Activated B cell treated with CpG ODN at 0.5 μM for 24 hours (primary cell): ENCODE measurements around the gene SLC16A10. TPM values are rescaled to one million over a fixed set of nuclear protein-coding genes. Genes with fewer than 3 reads are reported as not detected.

Experiments used
- ATAC-seq: fragments of 200-7000 bp; cut with Tn5 transposase; one replicate; pipeline ENCODE4 v1.10.0; 2021; ENCODE audit warnings: low read depth, mild to moderate bottlenecking, moderate library complexity
- CTCF ChIA-PET: fragments of 350-600 bp; sonication (Branson Sonifier 250); formaldehyde crosslinking; loops from one replicate; lab custom pipeline; 2021; ENCODE audit warnings: antibody characterized with exemption; lab: Charles Lee
- POLR2A ChIA-PET: fragments of 350-600 bp; sonication (Branson Sonifier 250); formaldehyde crosslinking; loops from one replicate; lab custom pipeline; 2021; ENCODE audit warnings: antibody characterized with exemption; lab: Charles Lee
- DNase-seq: peaks from one replicate; pipeline ENCODE4 v3.0.0; 2022
- H3K27ac Mint-ChIP-seq: one replicate; pipeline ENCODE4 v1.8.0; 2020; ENCODE audit warnings: mixed read lengths
- H3K27me3 Mint-ChIP-seq: one replicate; pipeline ENCODE4 v1.8.0; 2021; ENCODE audit warnings: mixed read lengths
- H3K36me3 Mint-ChIP-seq: one replicate; pipeline ENCODE4 v1.8.0; 2021; ENCODE audit warnings: low read depth, mixed read lengths
- H3K4me1 Mint-ChIP-seq: one replicate; pipeline ENCODE4 v1.8.0; 2021; ENCODE audit warnings: mixed read lengths
- H3K4me3 Mint-ChIP-seq: one replicate; pipeline ENCODE4 v1.8.0; 2020; ENCODE audit warnings: mild to moderate bottlenecking, mixed read lengths
- H3K9me3 Mint-ChIP-seq: one replicate; pipeline ENCODE4 v1.8.0; 2020; ENCODE audit warnings: mixed read lengths
- CTCF ChIP-seq: fragments of 200-600 bp; IDR thresholded peaks from one replicate; pipeline ENCODE4 v1.8.0; 2022; ENCODE audit warnings: antibody characterized with exemption, mild to moderate bottlenecking
- intact Hi-C: fragments of 100-400 bp; cut with micrococcal nuclease; formaldehyde crosslinking; loops from one replicate; pipeline ENCODE4 v1.15.1; 2024
- total RNA-seq: library from RNA; stranded (reverse); gene quantifications from 2 replicates; pipeline ENCODE4 v1.2.3, GENCODE V29; 2022

The SLC16A10 gene
- total RNA-seq, 1 donor from 2014 or later, result 0.13 TPM

GRCh38 chr6:111068866-111069234, 18.5 kb upstream of the SLC16A10 start:
- Mint-ChIP-seq H3K27me3 (peaks cover 22% of the 10 kb centered on the region), H3K4me3 (no peak overlapping the region), H3K36me3 (no peaks in the 10 kb centered on the region), H3K9me3 (peaks cover 6% of the 10 kb centered on the region), H3K4me1 (no peaks in the 10 kb centered on the region), H3K27ac (no peak overlapping the region)
- ATAC-seq, result no peak
- no peak for DNase-seq
- ChIA-PET POLR2A (no interaction called here), CTCF (no interaction called here)
- intact Hi-C loops, result no loop called here
- TF ChIP-seq CTCF, result no peak

- ChIA-PET CTCF (interaction anchor here (1.0 kb wide), 1 partner anchor 12 kb away, joined by 3 read pairs; no protein-coding TSS in a partner anchor), POLR2A (interaction anchor here (0.6 kb wide), 1 partner anchor 78 kb away, joined by 4 read pairs; no protein-coding TSS in a partner anchor)
- peaks cover 1% of the 10 kb centered on the region for H3K9me3 Mint-ChIP-seq
- DNase-seq (no peak), ATAC-seq (no peak)
- H3K27me3 Mint-ChIP-seq, result peaks cover 20% of the 10 kb centered on the region
- no peak overlapping the region for H3K27ac Mint-ChIP-seq
- TF ChIP-seq CTCF, result no peak
- no peaks in the 10 kb centered on the region for H3K4me1 Mint-ChIP-seq
- H3K4me3 Mint-ChIP-seq, result no peak overlapping the region
- intact Hi-C loops, result no loop called here
- H3K36me3 Mint-ChIP-seq, result no peaks in the 10 kb centered on the region
Measured at GRCh38 chr6:111069382-111070104, 17.8 kb upstream of the SLC16A10 start.

GRCh38 chr6:111070105-111071005, 16.9 kb upstream of the SLC16A10 start:
- ChIA-PET CTCF (interaction anchor here (1.0 kb wide), 1 partner anchor 13 kb away, joined by 3 read pairs; no protein-coding TSS in a partner anchor), POLR2A (no interaction called here)
- DNase-seq, result no peak
- Mint-ChIP-seq H3K4me3 (no peak overlapping the region), H3K36me3 (no peaks in the 10 kb centered on the region), H3K4me1 (no peaks in the 10 kb centered on the region), H3K27me3 (peaks cover 20% of the 10 kb centered on the region), H3K27ac (no peak overlapping the region), H3K9me3 (no peaks in the 10 kb centered on the region)
- intact Hi-C loops, result no loop called here
- no peak for ATAC-seq
- no peak for TF ChIP-seq CTCF

- no peak overlapping the region for H3K4me3 Mint-ChIP-seq
- ChIA-PET CTCF (no interaction called here), POLR2A (no interaction called here)
- ATAC-seq (no peak), DNase-seq (no peak)
- H3K36me3 Mint-ChIP-seq, result no peaks in the 10 kb centered on the region
- H3K27ac Mint-ChIP-seq, result no peak overlapping the region
- H3K9me3 Mint-ChIP-seq, result no peaks in the 10 kb centered on the region
- H3K4me1 Mint-ChIP-seq, result no peaks in the 10 kb centered on the region
- TF ChIP-seq CTCF, result no peak
- peaks cover 12% of the 10 kb centered on the region for H3K27me3 Mint-ChIP-seq
- intact Hi-C loops, result no loop called here
Measured at GRCh38 chr6:111072801-111073360, 14.4 kb upstream of the SLC16A10 start.

- ChIA-PET CTCF (no interaction called here), POLR2A (no interaction called here)
- no peak overlapping the region for H3K4me3 Mint-ChIP-seq
- intact Hi-C loops, result no loop called here
- H3K9me3 Mint-ChIP-seq, result no peaks in the 10 kb centered on the region
- peaks cover 13% of the 10 kb centered on the region for H3K27me3 Mint-ChIP-seq
- no peak for ATAC-seq
- TF ChIP-seq CTCF, result no peak
- no peak overlapping the region for H3K27ac Mint-ChIP-seq
- H3K36me3 Mint-ChIP-seq, result no peaks in the 10 kb centered on the region
- DNase-seq, result no peak
- H3K4me1 Mint-ChIP-seq, result no peaks in the 10 kb centered on the region
Measured at GRCh38 chr6:111074311-111074710, 13.0 kb upstream of the SLC16A10 start.
